CD1c-positive myeloid dendritic cell (primary cell): ENCODE results near the gene PSAPL1.
"Not testable (repeated sequence)": the region's sequence is repeated elsewhere in the genome, so short reads cannot be mapped to it uniquely, and the experiment has no call there.

ENCODE experiments used
- DNase-seq: peaks from one replicate; pipeline ENCODE4 v3.0.0-alpha.2; 2016; ENCODE audit errors: extremely low spot score

Gene PSAPL1

DNA sequence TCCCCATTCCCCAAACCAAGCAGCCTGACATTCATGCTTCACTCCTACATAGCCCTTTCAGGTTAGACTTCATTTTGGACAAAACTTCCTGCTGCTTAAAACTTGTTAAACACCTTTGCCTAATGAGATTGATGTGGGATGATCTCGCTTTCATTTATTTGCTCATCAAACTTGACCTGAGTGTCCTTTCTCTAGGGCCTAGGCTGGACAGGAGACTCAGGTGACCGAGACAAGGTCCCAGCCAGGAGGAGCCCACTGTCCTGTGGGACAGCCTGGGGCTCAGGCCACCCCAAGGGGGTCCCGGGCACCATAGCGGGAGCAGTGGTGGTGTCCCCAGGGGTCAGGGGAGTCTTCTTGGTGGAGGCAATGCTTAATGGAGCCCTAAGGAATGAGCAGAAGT is 23.7 kb upstream of the PSAPL1 start:
- no peak for DNase-seq

- no peak for DNase-seq
Measured at GRCh38 chr4:7458066-7458425, 23.3 kb upstream of the PSAPL1 start.

DNA sequence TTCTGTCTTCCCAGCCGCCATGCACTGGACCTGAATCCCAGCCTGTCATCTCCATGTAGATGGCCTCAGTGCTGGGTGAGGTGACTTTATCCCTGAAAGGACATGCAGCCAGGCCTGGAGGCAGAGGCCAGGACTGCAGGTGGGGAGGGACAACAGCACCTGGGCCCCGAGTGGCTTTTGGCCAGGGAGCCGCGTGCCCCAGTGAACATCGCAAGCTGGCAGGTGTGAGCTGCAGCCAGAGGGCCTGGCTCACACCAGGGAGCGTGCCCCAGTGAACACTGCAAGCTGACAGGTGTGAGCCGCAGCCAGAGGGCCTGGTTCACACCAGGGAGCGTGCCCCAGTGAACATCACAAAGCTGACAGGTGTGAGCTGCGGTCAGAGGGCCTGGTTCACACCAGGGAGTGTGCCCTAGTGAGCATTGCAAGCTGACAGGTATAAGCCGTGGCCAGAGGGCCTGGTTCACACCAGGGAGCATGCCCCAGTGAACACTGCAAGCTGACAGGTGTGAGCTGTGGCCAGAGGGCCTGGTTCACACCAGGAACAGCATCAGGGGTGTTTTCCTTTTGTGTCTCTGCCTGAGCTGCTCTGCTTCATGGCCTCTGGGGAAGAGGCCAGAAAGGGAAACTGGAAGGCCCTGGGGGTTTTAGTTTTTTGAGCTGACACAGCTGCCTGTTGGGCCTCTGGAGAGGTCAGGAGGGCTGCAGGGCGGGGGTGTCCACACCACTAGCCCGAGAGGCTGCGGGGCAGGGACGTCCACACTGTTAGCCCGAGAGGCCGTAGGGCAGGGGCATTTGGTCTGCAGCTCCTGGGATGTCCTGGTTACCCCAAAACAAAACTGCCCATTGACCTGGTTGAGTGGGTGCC is 22.7 kb upstream of the PSAPL1 start:
- DNase-seq = no peak

GRCh38 chr4:7452802-7453201 is 18.1 kb upstream of the PSAPL1 start:
- DNase-seq = not testable (repeated sequence)

DNA sequence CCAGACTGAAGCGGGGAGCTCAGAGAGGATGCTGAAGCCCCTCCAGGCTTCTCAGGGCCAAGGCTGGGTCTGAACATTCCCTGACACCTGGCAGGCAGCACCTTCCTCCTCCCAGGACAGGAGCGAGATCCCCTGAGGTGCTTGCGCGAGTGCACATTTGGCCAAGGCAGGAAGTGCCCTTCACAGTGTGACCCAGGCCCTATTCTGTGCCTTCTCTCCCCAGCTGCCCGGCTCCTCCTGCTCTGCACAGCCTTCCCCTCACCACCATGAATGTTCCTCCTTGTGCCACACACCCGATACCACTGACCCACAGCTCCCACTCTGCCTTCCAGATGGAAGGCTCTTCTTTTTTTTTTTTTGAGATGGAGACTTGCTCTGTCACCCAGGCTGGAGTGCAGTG is 17.1 kb upstream of the PSAPL1 start:
- DNase-seq = no peak

DNA sequence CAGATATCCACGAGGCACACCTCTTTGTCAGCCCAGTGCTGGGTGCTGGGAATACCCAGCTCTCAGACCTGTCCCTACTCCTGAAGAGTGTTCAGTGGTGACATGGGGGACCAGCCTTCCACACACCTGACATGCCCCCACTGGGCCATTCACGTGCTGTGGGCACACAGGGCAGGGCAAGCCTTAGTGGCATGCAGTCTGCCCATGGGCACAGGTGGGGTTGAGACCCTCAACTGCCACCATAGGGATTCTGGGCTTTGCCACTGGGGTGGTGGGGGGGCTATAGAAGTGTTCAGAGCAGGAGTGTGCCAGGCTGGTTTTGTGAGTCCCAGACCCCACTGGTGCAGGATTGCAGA is 16.7 kb upstream of the PSAPL1 start:
- no peak for DNase-seq

- DNase-seq = no peak
Measured at GRCh38 chr4:7450775-7451433, 16.2 kb upstream of the PSAPL1 start.

DNA sequence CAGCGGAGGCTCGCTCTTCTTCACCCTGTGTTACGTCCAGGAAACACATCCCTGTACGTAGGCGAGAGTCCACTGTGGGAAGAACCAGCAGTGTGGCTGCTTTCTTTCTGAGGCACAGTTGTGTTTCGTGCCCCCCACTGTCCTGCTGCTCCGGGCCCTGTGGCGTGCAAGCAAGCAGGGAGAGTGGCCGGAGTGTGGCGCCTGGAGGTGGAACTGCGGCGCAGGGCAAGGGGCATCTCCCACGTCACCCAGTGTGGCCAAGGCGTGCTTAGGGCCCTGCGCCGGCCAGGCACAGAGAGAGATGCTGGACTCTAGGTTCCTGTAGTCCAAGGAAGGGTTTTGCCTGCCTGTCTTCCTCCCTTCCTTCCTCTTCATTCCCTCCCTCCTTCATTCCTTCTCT is 13.3 kb upstream of the PSAPL1 start:
- no peak for DNase-seq

GRCh38 chr4:7447236-7447635 is 12.5 kb upstream of the PSAPL1 start:
- DNase-seq = no peak

- DNase-seq = no peak
Measured at GRCh38 chr4:7444731-7445130, 10.0 kb upstream of the PSAPL1 start.

DNA sequence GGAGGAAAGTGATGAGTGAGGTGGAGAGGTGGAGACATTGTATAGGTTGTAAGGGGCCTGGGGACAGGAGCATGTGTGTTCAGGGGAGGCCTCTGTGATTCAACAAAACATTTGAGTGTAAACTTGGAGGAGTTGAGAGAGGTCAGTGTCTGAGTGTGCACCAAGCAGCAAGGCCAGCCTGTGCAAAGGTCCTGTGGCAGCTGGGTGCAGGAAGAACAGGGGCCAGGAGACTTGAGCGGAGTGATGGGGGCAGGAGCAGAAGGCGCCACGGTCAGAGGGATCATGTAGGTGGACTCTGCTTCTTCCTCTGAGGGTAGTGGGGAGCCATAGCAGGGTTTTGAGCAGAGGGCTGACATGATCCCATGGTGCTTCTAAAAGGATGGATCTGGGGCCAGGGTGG is 9.6 kb upstream of the PSAPL1 start:
- DNase-seq = no peak

GRCh38 chr4:7442574-7443162 is 7.9 kb upstream of the PSAPL1 start:
- DNase-seq = no peak

- DNase-seq = no peak
Measured at GRCh38 chr4:7441201-7441600, 6.5 kb upstream of the PSAPL1 start.

DNA sequence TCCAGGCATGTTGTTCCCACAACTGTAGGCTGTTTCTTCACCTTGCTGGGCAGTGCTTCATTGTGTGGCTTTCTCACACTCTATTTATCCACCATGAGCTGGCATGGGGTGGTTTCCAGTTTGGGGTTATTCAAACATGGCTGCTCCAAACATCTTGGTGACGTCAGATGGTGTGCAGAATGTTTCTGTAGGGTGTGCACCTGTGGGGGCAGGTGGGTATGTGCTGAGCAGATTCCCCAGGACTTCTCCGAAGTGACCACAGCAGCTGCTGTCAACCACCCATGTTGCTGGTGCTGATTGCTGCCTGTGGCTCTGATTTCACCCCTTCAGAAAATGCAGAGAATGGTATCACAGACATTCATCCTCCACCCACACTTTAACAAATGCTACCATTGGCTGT is 5.0 kb upstream of the PSAPL1 start:
- DNase-seq = no peak

- no peak for DNase-seq
Measured at GRCh38 chr4:7436256-7436655, 1.5 kb upstream of the PSAPL1 start.

- DNase-seq = peak; percentile 1
Measured at GRCh38 chr4:7435471-7436061, 836 bp upstream of the PSAPL1 start.

DNA sequence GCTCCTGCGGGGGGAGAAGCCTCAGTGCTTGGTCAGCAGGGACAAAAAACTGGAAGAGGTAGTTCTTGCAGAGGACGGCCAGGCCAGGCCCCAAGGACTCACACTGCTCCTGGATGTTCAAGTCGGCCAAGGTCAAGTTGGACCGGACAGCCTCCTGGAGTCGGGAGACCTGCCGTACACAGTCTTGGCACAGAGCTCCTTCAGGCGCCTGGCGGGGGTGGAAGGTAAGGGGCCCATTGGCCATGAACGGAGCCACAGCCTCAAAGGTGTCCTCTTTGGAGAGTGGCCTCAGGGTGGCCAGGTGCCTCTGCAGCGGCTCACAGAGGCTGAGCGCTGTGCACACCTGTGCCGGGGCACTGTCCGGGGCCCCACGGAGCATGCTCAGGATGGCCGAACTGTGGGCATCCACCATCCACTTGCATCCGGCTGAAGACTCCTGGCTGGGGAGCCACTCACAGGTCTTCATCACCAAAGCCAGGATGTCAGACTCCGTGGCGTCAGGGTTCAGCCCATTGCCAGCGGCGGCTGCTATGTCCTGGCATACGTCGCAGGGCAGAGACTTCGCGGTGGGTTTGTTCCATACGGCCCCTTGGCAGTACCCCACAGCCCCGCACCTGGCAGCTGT is 477 bp downstream of the PSAPL1 start:
- DNase-seq = no peak

DNA sequence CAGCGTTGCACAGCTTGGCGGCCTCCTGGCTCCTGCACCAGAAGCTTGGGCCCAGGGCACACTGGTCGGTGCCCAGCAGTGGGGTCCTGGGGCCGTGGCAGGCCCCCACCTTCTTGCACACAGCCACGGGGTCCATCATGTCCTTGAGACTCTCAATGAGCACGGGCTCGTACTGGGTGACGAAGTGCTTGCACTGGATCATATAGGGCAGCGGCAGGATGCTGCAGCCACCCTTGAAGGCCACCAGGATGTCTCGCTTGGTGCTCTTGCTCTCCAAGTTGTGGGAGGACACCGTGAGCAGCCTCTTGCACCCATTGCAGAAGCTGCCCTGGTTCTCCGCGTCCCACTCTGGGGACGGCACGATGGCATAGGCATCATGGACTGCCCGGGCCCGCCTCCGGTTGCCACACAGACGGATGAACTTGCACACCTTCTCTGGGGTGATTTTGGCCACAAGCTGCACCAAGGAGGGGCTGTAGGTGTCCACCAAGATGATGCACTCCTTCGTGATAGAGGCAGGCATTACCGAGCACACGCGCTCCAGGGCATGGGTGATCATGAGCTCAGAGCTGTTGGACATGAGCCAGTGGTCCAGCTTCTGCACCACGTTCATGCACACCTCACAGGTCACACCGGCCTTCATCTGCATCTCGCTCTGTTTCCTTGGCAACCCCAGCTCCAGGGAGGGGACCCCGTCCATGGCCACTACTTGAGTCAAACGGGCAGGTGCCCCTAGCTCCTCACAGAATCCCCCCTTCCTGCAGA is 1.2 kb downstream of the PSAPL1 start:
- DNase-seq = no peak

GRCh38 chr4:7432531-7433375 is 2.0 kb downstream of the PSAPL1 start:
- no peak for DNase-seq

GRCh38 chr4:7431696-7432530 is 2.8 kb downstream of the PSAPL1 start:
- DNase-seq = no peak
